HepG2 (cell line): ENCODE results near the gene ANKUB1. TPM values are rescaled to one million over a fixed set of nuclear protein-coding genes. Genes with fewer than 3 reads are reported as not detected.

Source experiments
- AGO1 ChIP-seq: fragments of 200-400 bp; formaldehyde crosslinking; IDR thresholded peaks from 2 replicates; pipeline ENCODE4 v1.6.1; 2017; ENCODE audit warnings: mild to moderate bottlenecking, low read depth, low read length, moderate library complexity; ENCODE audit not compliant: poor library complexity, severe bottlenecking
- CSRNP2 ChIP-seq: sonication (generic); formaldehyde crosslinking; conservative IDR thresholded peaks from 2 replicates; pipeline ENCODE4 v1.8.0; 2022; ENCODE audit warnings: low read depth, missing genetic modification reagents
- GABPA ChIP-seq, 2 experiments: IDR thresholded peaks; 2 replicates each; pipeline ENCODE4 v1.6.1; 2011 to 2016; ENCODE audit warnings: low read depth in 2 of 2, low read length in 1 of 2, missing biosample characterization in 1 of 2, missing genetic modification characterization in 1 of 2
- GLMP ChIP-seq: sonication (generic); formaldehyde crosslinking; IDR thresholded peaks from 2 replicates; pipeline ENCODE4 v1.9.0; 2021; ENCODE audit warnings: missing genetic modification reagents, mild to moderate bottlenecking, borderline replicate concordance
- PHF5A ChIP-seq: IDR thresholded peaks from one replicate; pipeline ENCODE4 v1.6.1; 2018; ENCODE audit warnings: low read depth, missing genetic modification reagents; ENCODE audit not compliant: unreplicated experiment
- SAP130 ChIP-seq: IDR thresholded peaks from 2 replicates; pipeline ENCODE4 v1.6.1; 2016; ENCODE audit warnings: low read depth
- SOX5 ChIP-seq: IDR thresholded peaks from 2 replicates; pipeline ENCODE4 v1.6.1; 2016; ENCODE audit warnings: borderline replicate concordance
- THAP8 ChIP-seq: sonication (generic); formaldehyde crosslinking; IDR thresholded peaks from 2 replicates; pipeline ENCODE4 v1.5.1; 2020; ENCODE audit warnings: missing genetic modification reagents, mild to moderate bottlenecking, borderline replicate concordance
- ZFX ChIP-seq: sonication (generic); formaldehyde crosslinking; IDR thresholded peaks from 2 replicates; pipeline ENCODE4 v1.4.0; 2020; ENCODE audit warnings: mild to moderate bottlenecking, low read depth, missing genetic modification reagents, moderate library complexity
- ZKSCAN1 ChIP-seq: fragments of 150-350 bp; IDR thresholded peaks from 2 replicates; pipeline ENCODE4 v1.6.1; 2014; ENCODE audit warnings: low read length
- ZKSCAN8 ChIP-seq: IDR thresholded peaks from 2 replicates; pipeline ENCODE4 v1.6.1; 2016; ENCODE audit warnings: borderline replicate concordance, missing genetic modification reagents, missing compliant biosample characterization
- ZNF232 ChIP-seq: sonication (generic); formaldehyde crosslinking; IDR thresholded peaks from 2 replicates; pipeline ENCODE4 v1.4.0; 2020; ENCODE audit warnings: missing genetic modification reagents, borderline replicate concordance
- ZNF282 ChIP-seq: fragments of 450-650 bp; IDR thresholded peaks from 2 replicates; pipeline ENCODE4 v1.6.1; 2018; ENCODE audit not compliant: partially characterized antibody
- ZNF317 ChIP-seq: sonication (generic); formaldehyde crosslinking; IDR thresholded peaks from 2 replicates; pipeline ENCODE4 v1.5.0; 2020; ENCODE audit warnings: mild to moderate bottlenecking, missing genetic modification reagents
- ZNF674 ChIP-seq: sonication (generic); formaldehyde crosslinking; IDR thresholded peaks from 2 replicates; pipeline ENCODE4 v1.5.0; 2020; ENCODE audit warnings: low read depth, mild to moderate bottlenecking, missing genetic modification reagents
- polyA plus RNA-seq, 8 experiments: library from polyadenylated mRNA; depleted of rRNA in 3 of 8; stranded (reverse) in 7 of 8; unstranded in 1 of 8; fragments of >200 nt; fragmentation: Illumina TruSeq in 4 of 8; extraction: Trizol in 4 of 8; gene quantifications; 2 replicates each; pipeline versions ENCODE4 v1.2.1 to v1.2.3, GENCODE V29; 2011 to 2016; ENCODE audit warnings: low read depth in 4 of 8, missing spikeins in 1 of 8, mixed read lengths in 1 of 8; ENCODE audit not compliant: insufficient read depth in 1 of 8
- total RNA-seq, 5 experiments: library from RNA; depleted of rRNA; stranded (reverse); fragments of >200 nt; fragmentation: Illumina TruSeq; extraction: Trizol; gene quantifications; 2 replicates each; pipeline ENCODE4 v1.2.3, GENCODE V29; 2016; ENCODE audit warnings: low read depth in 1 of 5
- TF ChIP-seq, protein P1 (sequence below): sonication (generic); formaldehyde crosslinking; IDR thresholded peaks from 2 replicates; pipeline ENCODE4 v1.9.0; 2021; ENCODE audit warnings: mild to moderate bottlenecking, missing genetic modification reagents
- TF ChIP-seq, protein P2 (sequence below): sonication (generic); formaldehyde crosslinking; conservative IDR thresholded peaks from 2 replicates; pipeline ENCODE4 v1.5.0; 2020; ENCODE audit warnings: missing genetic modification reagents

ANKUB1 gene
- total and polyA plus RNA-seq, 2 of the 13 experiments (the other 11 are each of a cell fraction or from before 2014, with no cell fraction given): not detected

DNA sequence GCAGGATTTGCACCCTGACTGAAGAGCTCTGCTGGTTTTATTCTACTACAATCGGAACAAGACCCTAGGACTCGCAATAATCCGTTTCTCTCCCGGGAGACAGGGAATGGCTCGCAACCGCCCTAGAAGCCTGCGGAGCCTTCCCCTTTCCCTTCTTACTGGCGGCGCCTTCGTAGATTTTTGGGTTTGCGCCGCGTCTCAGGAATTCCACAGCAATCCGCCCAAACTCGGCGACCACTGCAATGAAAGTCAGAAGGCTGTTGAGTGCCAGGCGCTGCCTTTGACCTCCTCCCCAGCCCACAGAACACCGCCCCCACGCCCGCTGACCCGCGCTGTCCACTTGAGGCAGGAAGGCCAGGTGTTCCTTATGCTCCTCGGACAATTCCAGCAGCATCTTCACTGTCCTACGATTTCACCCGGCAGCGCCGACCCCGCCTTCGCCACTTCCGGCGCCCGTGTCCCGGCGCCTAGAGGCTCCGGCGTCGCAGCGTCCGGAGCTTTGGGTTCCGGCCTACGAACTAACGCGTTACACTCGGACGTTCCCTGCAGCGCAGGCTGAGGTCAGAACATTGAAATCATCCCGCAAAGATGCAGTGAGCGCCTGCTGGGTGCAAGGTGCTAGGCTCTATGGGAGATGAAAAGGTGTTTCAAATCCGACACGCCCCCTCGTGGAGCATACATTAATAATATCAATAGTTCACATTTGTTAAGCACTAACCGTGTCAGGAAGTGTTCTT, 40.1 kb downstream of the ANKUB1 start, which contains the start of gene COMMD2 (continued):
- TF ChIP-seq, protein P1, sequence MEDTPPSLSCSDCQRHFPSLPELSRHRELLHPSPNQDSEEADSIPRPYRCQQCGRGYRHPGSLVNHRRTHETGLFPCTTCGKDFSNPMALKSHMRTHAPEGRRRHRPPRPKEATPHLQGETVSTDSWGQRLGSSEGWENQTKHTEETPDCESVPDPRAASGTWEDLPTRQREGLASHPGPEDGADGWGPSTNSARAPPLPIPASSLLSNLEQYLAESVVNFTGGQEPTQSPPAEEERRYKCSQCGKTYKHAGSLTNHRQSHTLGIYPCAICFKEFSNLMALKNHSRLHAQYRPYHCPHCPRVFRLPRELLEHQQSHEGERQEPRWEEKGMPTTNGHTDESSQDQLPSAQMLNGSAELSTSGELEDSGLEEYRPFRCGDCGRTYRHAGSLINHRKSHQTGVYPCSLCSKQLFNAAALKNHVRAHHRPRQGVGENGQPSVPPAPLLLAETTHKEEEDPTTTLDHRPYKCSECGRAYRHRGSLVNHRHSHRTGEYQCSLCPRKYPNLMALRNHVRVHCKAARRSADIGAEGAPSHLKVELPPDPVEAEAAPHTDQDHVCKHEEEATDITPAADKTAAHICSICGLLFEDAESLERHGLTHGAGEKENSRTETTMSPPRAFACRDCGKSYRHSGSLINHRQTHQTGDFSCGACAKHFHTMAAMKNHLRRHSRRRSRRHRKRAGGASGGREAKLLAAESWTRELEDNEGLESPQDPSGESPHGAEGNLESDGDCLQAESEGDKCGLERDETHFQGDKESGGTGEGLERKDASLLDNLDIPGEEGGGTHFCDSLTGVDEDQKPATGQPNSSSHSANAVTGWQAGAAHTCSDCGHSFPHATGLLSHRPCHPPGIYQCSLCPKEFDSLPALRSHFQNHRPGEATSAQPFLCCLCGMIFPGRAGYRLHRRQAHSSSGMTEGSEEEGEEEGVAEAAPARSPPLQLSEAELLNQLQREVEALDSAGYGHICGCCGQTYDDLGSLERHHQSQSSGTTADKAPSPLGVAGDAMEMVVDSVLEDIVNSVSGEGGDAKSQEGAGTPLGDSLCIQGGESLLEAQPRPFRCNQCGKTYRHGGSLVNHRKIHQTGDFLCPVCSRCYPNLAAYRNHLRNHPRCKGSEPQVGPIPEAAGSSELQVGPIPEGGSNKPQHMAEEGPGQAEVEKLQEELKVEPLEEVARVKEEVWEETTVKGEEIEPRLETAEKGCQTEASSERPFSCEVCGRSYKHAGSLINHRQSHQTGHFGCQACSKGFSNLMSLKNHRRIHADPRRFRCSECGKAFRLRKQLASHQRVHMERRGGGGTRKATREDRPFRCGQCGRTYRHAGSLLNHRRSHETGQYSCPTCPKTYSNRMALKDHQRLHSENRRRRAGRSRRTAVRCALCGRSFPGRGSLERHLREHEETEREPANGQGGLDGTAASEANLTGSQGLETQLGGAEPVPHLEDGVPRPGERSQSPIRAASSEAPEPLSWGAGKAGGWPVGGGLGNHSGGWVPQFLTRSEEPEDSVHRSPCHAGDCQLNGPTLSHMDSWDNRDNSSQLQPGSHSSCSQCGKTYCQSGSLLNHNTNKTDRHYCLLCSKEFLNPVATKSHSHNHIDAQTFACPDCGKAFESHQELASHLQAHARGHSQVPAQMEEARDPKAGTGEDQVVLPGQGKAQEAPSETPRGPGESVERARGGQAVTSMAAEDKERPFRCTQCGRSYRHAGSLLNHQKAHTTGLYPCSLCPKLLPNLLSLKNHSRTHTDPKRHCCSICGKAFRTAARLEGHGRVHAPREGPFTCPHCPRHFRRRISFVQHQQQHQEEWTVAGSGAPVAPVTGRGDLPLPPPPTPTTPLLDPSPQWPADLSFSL (CRISPR knock-in tag): no peak
- TF ChIP-seq ZNF674 (CRISPR knock-in tag) (no peak), AGO1 (no peak), SAP130 (CRISPR knock-in tag) (peak; percentile 96), GABPA (IDR thresholded peaks at IDR 0.05; ENCODE audit: low read depth, low read length) (peak; percentile 97), GABPA (CRISPR knock-in tag; IDR thresholded peaks at IDR 0.05; ENCODE audit: low read depth) (peak; percentile 100), ZNF232 (CRISPR knock-in tag) (peak; percentile 90; the same call in 1 of the 2 replicates), SOX5 (peak; percentile 56; the same call in 1 of the 2 replicates), ZKSCAN8 (peak; percentile 93), PHF5A (CRISPR knock-in tag) (peak; percentile 83), ZFX (peak; percentile 61; the same call in 1 of the 2 replicates), ZKSCAN1 (peak; percentile 69; the same call in 1 of the 2 replicates), THAP8 (CRISPR knock-in tag) (no peak), ZNF317 (CRISPR knock-in tag) (peak; percentile 86), CSRNP2 (no peak), GLMP (CRISPR knock-in tag) (no peak), ZNF282 (no peak)
- TF ChIP-seq, protein P2, sequence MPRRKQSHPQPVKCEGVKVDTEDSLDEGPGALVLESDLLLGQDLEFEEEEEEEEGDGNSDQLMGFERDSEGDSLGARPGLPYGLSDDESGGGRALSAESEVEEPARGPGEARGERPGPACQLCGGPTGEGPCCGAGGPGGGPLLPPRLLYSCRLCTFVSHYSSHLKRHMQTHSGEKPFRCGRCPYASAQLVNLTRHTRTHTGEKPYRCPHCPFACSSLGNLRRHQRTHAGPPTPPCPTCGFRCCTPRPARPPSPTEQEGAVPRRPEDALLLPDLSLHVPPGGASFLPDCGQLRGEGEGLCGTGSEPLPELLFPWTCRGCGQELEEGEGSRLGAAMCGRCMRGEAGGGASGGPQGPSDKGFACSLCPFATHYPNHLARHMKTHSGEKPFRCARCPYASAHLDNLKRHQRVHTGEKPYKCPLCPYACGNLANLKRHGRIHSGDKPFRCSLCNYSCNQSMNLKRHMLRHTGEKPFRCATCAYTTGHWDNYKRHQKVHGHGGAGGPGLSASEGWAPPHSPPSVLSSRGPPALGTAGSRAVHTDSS (CRISPR knock-in tag): no peak
